PC-3 (cell line): ENCODE measurements around the gene SLIT1. TPM values are rescaled to one million over a fixed set of nuclear protein-coding genes. Genes with fewer than 3 reads are reported as not detected.

ENCODE experiments used
- ATAC-seq: fragments of 200-7000 bp; cut with Tn5 transposase; 2 replicates; pipeline ENCODE4 v1.9.1; 2020; ENCODE audit warnings: mild to moderate bottlenecking, moderate library complexity
- BruUV-seq: library from RNA; stranded (reverse); fragments of 400-500 nt; replicated peaks from 2 replicates; lab custom pipeline; 2021; lab: Mats Ljungman, UMichigan
- CTCF ChIA-PET: fragments of 300-600 bp; sonication (Branson Sonifier 250); formaldehyde crosslinking; loops from one replicate; lab custom pipeline; 2022; ENCODE audit warnings: antibody characterized with exemption; lab: Charles Lee
- POLR2A ChIA-PET: fragments of 300-600 bp; sonication (Branson Sonifier 250); formaldehyde crosslinking; loops from one replicate; lab custom pipeline; 2022; ENCODE audit warnings: antibody characterized with exemption; ENCODE audit not compliant: unreplicated experiment; lab: Charles Lee
- DNase-seq: peaks from one replicate; pipeline ENCODE4 v3.0.0-alpha.2; 2015
- H2AFZ ChIP-seq: fragments of 300-600 bp; sonication (generic); 2 replicates; pipeline ENCODE4 v1.6.0; 2016; ENCODE audit warnings: antibody characterized with exemption, low read length
- H3F3A ChIP-seq: fragments of 300-600 bp; sonication (generic); one replicate; pipeline ENCODE4 v1.6.0; 2017; ENCODE audit warnings: antibody characterized with exemption, low read length, control low read depth, mild to moderate bottlenecking; ENCODE audit not compliant: unreplicated experiment
- H3K27ac ChIP-seq: fragments of 300-600 bp; sonication (generic); 2 replicates; pipeline ENCODE4 v1.5.1; 2016; ENCODE audit warnings: mild to moderate bottlenecking, low read length
- H3K27me3 ChIP-seq: fragments of 300-600 bp; sonication (generic); 2 replicates; pipeline ENCODE4 v1.6.1; 2016; ENCODE audit warnings: low read length, mixed read lengths
- H3K36me3 ChIP-seq: fragments of 300-600 bp; sonication (generic); 2 replicates; pipeline ENCODE4 v1.6.1; 2016; ENCODE audit warnings: low read depth, mixed run types, low read length, mixed read lengths
- H3K4me1 ChIP-seq: fragments of 300-600 bp; sonication (generic); 2 replicates; pipeline ENCODE4 v1.5.1; 2016; ENCODE audit warnings: low read length; ENCODE audit not compliant: insufficient read depth
- H3K4me2 ChIP-seq: fragments of 300-600 bp; sonication (generic); 2 replicates; pipeline ENCODE4 v1.6.0; 2016; ENCODE audit warnings: low read length
- H3K4me3 ChIP-seq: fragments of 300-600 bp; sonication (generic); 2 replicates; pipeline ENCODE4 v1.5.1; 2016; ENCODE audit warnings: mild to moderate bottlenecking, low read length, mixed read lengths
- H3K79me2 ChIP-seq: fragments of 300-600 bp; sonication (generic); 2 replicates; pipeline ENCODE4 v1.6.1; 2017; ENCODE audit warnings: low read length, mixed read lengths
- H3K9ac ChIP-seq: fragments of 300-600 bp; sonication (generic); 2 replicates; pipeline ENCODE4 v1.6.0; 2016; ENCODE audit warnings: mild to moderate bottlenecking, low read length
- H3K9me2 ChIP-seq: fragments of 300-600 bp; sonication (generic); replicated peaks from 2 replicates; pipeline ENCODE4 v1.6.1; 2016; ENCODE audit warnings: mixed run types, low read length, mixed read lengths
- H3K9me3 ChIP-seq: fragments of 300-600 bp; sonication (generic); 2 replicates; pipeline ENCODE4 v1.6.1; 2016; ENCODE audit warnings: low read length, mixed read lengths
- H4K20me1 ChIP-seq: fragments of 300-600 bp; sonication (generic); 2 replicates; pipeline ENCODE4 v1.6.1; 2016; ENCODE audit warnings: low read length, mixed read lengths
- CTCF ChIP-seq: fragments of 300-600 bp; sonication (generic); conservative IDR thresholded peaks from 2 replicates; pipeline ENCODE4 v1.5.1; 2017; ENCODE audit warnings: antibody characterized with exemption, low read depth, mild to moderate bottlenecking, low read length
- EZH2 ChIP-seq: fragments of 300-600 bp; sonication (generic); IDR thresholded peaks from one replicate; pipeline ENCODE4 v1.6.1; 2017; ENCODE audit warnings: antibody characterized with exemption, mild to moderate bottlenecking, low read length; ENCODE audit not compliant: unreplicated experiment
- EZH2phosphoT487 ChIP-seq: fragments of 300-600 bp; sonication (generic); IDR thresholded peaks from 2 replicates; pipeline ENCODE4 v1.6.1; 2018; ENCODE audit warnings: mild to moderate bottlenecking, antibody characterized with exemption, low read length, borderline replicate concordance
- intact Hi-C: fragments of 100-400 bp; cut with micrococcal nuclease; formaldehyde crosslinking; loops from 2 replicates; pipeline ENCODE4 v1.9.0; 2023
- total RNA-seq: library from RNA; depleted of rRNA; stranded (reverse); fragments of >200 nt; gene quantifications from 2 replicates; pipeline ENCODE4 v1.2.3, GENCODE V29; 2014

SLIT1 gene
- total RNA-seq, 1 experiment from 2014 or later, result not detected

GRCh38 chr10:97105303-97105702, 80.5 kb downstream of the SLIT1 start:
- H3K4me3 ChIP-seq, result no peak overlapping the region
- BruUV-seq, result no TSS peak
- H3K4me2 ChIP-seq, result no peak overlapping the region
- ATAC-seq (no peak), DNase-seq (no peak)
- ChIA-PET CTCF (no interaction called here), POLR2A (no interaction called here)
- intact Hi-C loops, result no loop called here
- H3K79me2 ChIP-seq, result no peaks in the 10 kb centered on the region
- H3K4me1 ChIP-seq, result no peaks in the 10 kb centered on the region
- no peaks in the 10 kb centered on the region for H3K9me2 ChIP-seq
- TF ChIP-seq CTCF (no peak), EZH2 (no peak), EZH2phosphoT487 (no peak)
- no peaks in the 10 kb centered on the region for H3K9me3 ChIP-seq
- no peaks in the 10 kb centered on the region for H3F3A ChIP-seq
- no peak overlapping the region for H2AFZ ChIP-seq
- no peaks in the 10 kb centered on the region for H4K20me1 ChIP-seq
- H3K36me3 ChIP-seq, result no peaks in the 10 kb centered on the region
- H3K27ac ChIP-seq, result no peak overlapping the region
- peaks cover 48% of the 10 kb centered on the region for H3K27me3 ChIP-seq
- H3K9ac ChIP-seq, result no peak overlapping the region

GRCh38 chr10:97103316-97104080, 82.3 kb downstream of the SLIT1 start:
- no peak for TF ChIP-seq EZH2phosphoT487
- TF ChIP-seq EZH2, result no peak
- TF ChIP-seq CTCF, result no peak
- Histone ChIP-seq H3K79me2 (no peaks in the 10 kb centered on the region), H3K9me3 (no peaks in the 10 kb centered on the region), H3K4me1 (no peaks in the 10 kb centered on the region), H3K9me2 (no peaks in the 10 kb centered on the region), H3F3A (no peaks in the 10 kb centered on the region), H3K27me3 (peaks cover 45% of the 10 kb centered on the region), H3K4me3 (no peak overlapping the region), H3K9ac (no peak overlapping the region), H3K4me2 (no peak overlapping the region), H2AFZ (no peak overlapping the region), H3K27ac (no peak overlapping the region), H3K36me3 (no peaks in the 10 kb centered on the region), H4K20me1 (no peaks in the 10 kb centered on the region)
- BruUV-seq, result no TSS peak
- ATAC-seq, result no peak
- CTCF ChIA-PET, result no interaction called here
- POLR2A ChIA-PET, result no interaction called here
- intact Hi-C loops, result no loop called here
- no peak for DNase-seq

- intact Hi-C loops, result no loop called here
- Histone ChIP-seq H3K4me3 (no peak overlapping the region), H3K9ac (no peak overlapping the region), H3K27me3 (peaks cover 54% of the 10 kb centered on the region), H3K4me1 (no peaks in the 10 kb centered on the region), H3K9me2 (no peaks in the 10 kb centered on the region), H2AFZ (no peak overlapping the region), H3K4me2 (no peak overlapping the region), H3K36me3 (no peaks in the 10 kb centered on the region), H4K20me1 (no peaks in the 10 kb centered on the region), H3K79me2 (no peaks in the 10 kb centered on the region), H3F3A (no peaks in the 10 kb centered on the region), H3K9me3 (no peaks in the 10 kb centered on the region), H3K27ac (no peak overlapping the region)
- DNase-seq (no peak), ATAC-seq (no peak)
- BruUV-seq, result no TSS peak
- TF ChIP-seq EZH2phosphoT487 (no peak), EZH2 (no peak), CTCF (no peak)
- ChIA-PET POLR2A (no interaction called here), CTCF (interaction anchor here (0.6 kb wide), 2 partner anchors 73 to 364 kb away, joined by 3 read pairs; no protein-coding TSS in a partner anchor)
Observed at GRCh38 chr10:97102441-97102840, 83.3 kb downstream of the SLIT1 start.
